H1 (cell line): ENCODE measurements around the gene MAN1A2. TPM values are rescaled to one million over a fixed set of nuclear protein-coding genes. Genes with fewer than 3 reads are reported as not detected.
"Not testable (repeated sequence)": the region's sequence is repeated elsewhere in the genome, so short reads cannot be mapped to it uniquely, and the experiment has no call there.

Source experiments
- CTCF ChIA-PET: fragments of 300-600 bp; sonication (Branson Sonifier 250); formaldehyde crosslinking; loops from one replicate; lab custom pipeline; 2021; ENCODE audit not compliant: partially characterized antibody; lab: Charles Lee
- POLR2A ChIA-PET: fragments of 300-600 bp; sonication (Branson Sonifier 250); formaldehyde crosslinking; loops from one replicate; lab custom pipeline; 2021; ENCODE audit warnings: inconsistent platforms; ENCODE audit not compliant: partially characterized antibody; lab: Charles Lee
- DNase-seq, 2 experiments: peaks; one replicate each; pipeline versions ENCODE4 v3.0.0 to v3.0.0-alpha.2; 2010 to 2022; ENCODE audit warnings: low spot score in 2 of 2, low read depth in 1 of 2, mixed read lengths in 1 of 2
- FAIRE-seq: peaks from 2 replicates; lab custom pipeline; 2011; peaks lifted over from hg19 to GRCh38; lab: Jason Lieb, UNC
- H2AFZ ChIP-seq: 2 replicates; pipeline ENCODE4 v1.8.1; 2012; ENCODE audit warnings: low read length, inconsistent platforms
- H2AK5ac ChIP-seq: 2 replicates; pipeline ENCODE4 v1.6.1; 2013; ENCODE audit warnings: low read depth, low read length
- H2BK120ac ChIP-seq: replicated peaks from 2 replicates; pipeline ENCODE3; 2013; ENCODE audit warnings: low read depth, low read length, inconsistent platforms
- H2BK12ac ChIP-seq: 2 replicates; pipeline ENCODE4 v1.6.1; 2013; ENCODE audit warnings: low read depth, low read length
- H2BK15ac ChIP-seq: 2 replicates; pipeline ENCODE4 v1.6.1; 2013; ENCODE audit warnings: low read length
- H2BK20ac ChIP-seq: 2 replicates; pipeline ENCODE4 v1.6.1; 2013; ENCODE audit warnings: low read length
- H2BK5ac ChIP-seq: 2 replicates; pipeline ENCODE4 v1.6.1; 2013; ENCODE audit warnings: low read depth, low read length
- H3K14ac ChIP-seq: 2 replicates; pipeline ENCODE4 v1.6.1; 2013; ENCODE audit warnings: inconsistent platforms; ENCODE audit not compliant: insufficient read length
- H3K18ac ChIP-seq: 2 replicates; pipeline ENCODE4 v1.6.1; 2013; ENCODE audit warnings: low read length; ENCODE audit errors: extremely low read depth
- H3K23ac ChIP-seq: 2 replicates; pipeline ENCODE4 v1.6.1; 2013; ENCODE audit warnings: inconsistent platforms; ENCODE audit not compliant: insufficient read length
- H3K23me2 ChIP-seq: 2 replicates; pipeline ENCODE4 v1.6.1; 2013; ENCODE audit warnings: low read depth, low read length
- H3K27ac ChIP-seq: 2 replicates; pipeline ENCODE4 v1.6.1; 2011; ENCODE audit warnings: low read depth, low read length, inconsistent platforms
- H3K27me3 ChIP-seq, 4 experiments: replicated peaks in 1 of 4; 1 replicate in 1 of 4; 2 replicates in 3 of 4; pipeline versions ENCODE4 v1.6.1 to v1.8.1; 2011 to 2013; ENCODE audit warnings: low read length in 3 of 4, mild to moderate bottlenecking in 3 of 4, inconsistent platforms in 2 of 4, mixed read lengths in 2 of 4, moderate library complexity in 1 of 4; ENCODE audit not compliant: control insufficient read depth in 3 of 4, insufficient read depth in 3 of 4; ENCODE audit errors: extremely low read depth in 1 of 4
- H3K36me3 ChIP-seq, 4 experiments: 2 replicates each; pipeline versions ENCODE4 v1.6.1 to v1.8.1; 2011 to 2013; ENCODE audit warnings: mild to moderate bottlenecking in 4 of 4, low read length in 3 of 4, moderate library complexity in 2 of 4, control low read depth in 1 of 4, inconsistent platforms in 1 of 4; ENCODE audit not compliant: insufficient read depth in 4 of 4, control insufficient read depth in 2 of 4
- H3K4ac ChIP-seq: replicated peaks from 2 replicates; pipeline ENCODE3; 2013; ENCODE audit warnings: low read length, low read depth, mixed read lengths, inconsistent platforms; ENCODE audit not compliant: insufficient read length
- H3K4me1 ChIP-seq, 4 experiments: replicated peaks in 1 of 4; 1 replicate in 1 of 4; 2 replicates in 3 of 4; pipeline versions ENCODE4 v1.6.1 to v1.8.1; 2011 to 2013; ENCODE audit warnings: low read length in 3 of 4, inconsistent platforms in 2 of 4, mixed read lengths in 1 of 4; ENCODE audit not compliant: insufficient read depth in 4 of 4, control insufficient read depth in 3 of 4
- H3K4me2 ChIP-seq, 2 experiments: 2 replicates each; pipeline versions ENCODE4 v1.6.1 to v1.8.1; 2011 to 2013; ENCODE audit warnings: low read depth in 2 of 2, low read length in 2 of 2, control low read depth in 1 of 2, inconsistent platforms in 1 of 2, mild to moderate bottlenecking in 1 of 2; ENCODE audit not compliant: insufficient read depth in 1 of 2
- H3K4me3 ChIP-seq, 4 experiments: fragments of 200-600, 300-600 bp in 1 of 4; sonication (generic), shearing (Covaris generic), sonication (Bioruptor Twin) in 1 of 4; 2 replicates each; pipeline versions ENCODE4 v1.5.1 to v1.8.1; 2011 to 2016; ENCODE audit warnings: low read length in 4 of 4, low read depth in 3 of 4, control low read depth in 2 of 4, inconsistent platforms in 2 of 4, mild to moderate bottlenecking in 2 of 4, mixed read lengths in 1 of 4, moderate library complexity in 1 of 4; ENCODE audit not compliant: insufficient read depth in 2 of 4; ENCODE audit errors: extremely low read depth in 1 of 4
- H3K56ac ChIP-seq: replicated peaks from 2 replicates; pipeline ENCODE3; 2013; ENCODE audit warnings: low read depth, mild to moderate bottlenecking, mixed read lengths, low read length, inconsistent platforms; ENCODE audit not compliant: insufficient read length
- H3K79me1 ChIP-seq: 2 replicates; pipeline ENCODE4 v1.6.1; 2013; ENCODE audit warnings: low read depth, low read length, control low read depth
- H3K79me2 ChIP-seq, 2 experiments: 2 replicates each; pipeline versions ENCODE4 v1.6.1 to v1.8.1; 2012 to 2013; ENCODE audit warnings: low read length in 2 of 2, mild to moderate bottlenecking in 2 of 2, inconsistent platforms in 1 of 2; ENCODE audit not compliant: insufficient read depth in 2 of 2, control insufficient read depth in 1 of 2
- H3K9ac ChIP-seq, 4 experiments: replicated peaks in 1 of 4; 1 replicate in 1 of 4; 2 replicates in 3 of 4; pipeline versions ENCODE4 v1.6.1 to v1.8.1; 2011 to 2013; ENCODE audit warnings: low read depth in 3 of 4, low read length in 3 of 4, control low read depth in 2 of 4, mild to moderate bottlenecking in 2 of 4, moderate library complexity in 2 of 4, inconsistent platforms in 1 of 4; ENCODE audit errors: extremely low read depth in 1 of 4
- H3K9me3 ChIP-seq, 2 experiments: 2 replicates each; pipeline versions ENCODE4 v1.6.1 to v1.8.1; 2012 to 2013; ENCODE audit warnings: mild to moderate bottlenecking in 2 of 2, moderate library complexity in 2 of 2, control low read depth in 1 of 2, inconsistent platforms in 1 of 2, low read depth in 1 of 2, low read length in 1 of 2, mixed read lengths in 1 of 2; ENCODE audit not compliant: insufficient read depth in 2 of 2
- H4K20me1 ChIP-seq, 2 experiments: replicated peaks in 1 of 2; 2 replicates each; pipeline versions ENCODE3 to v1.8.1; 2011 to 2013; ENCODE audit warnings: inconsistent platforms in 2 of 2, low read length in 2 of 2, mild to moderate bottlenecking in 1 of 2; ENCODE audit not compliant: insufficient read depth in 2 of 2, control insufficient read depth in 1 of 2
- H4K5ac ChIP-seq: 2 replicates; pipeline ENCODE4 v1.6.1; 2013; ENCODE audit warnings: low read length, low read depth, mixed read lengths, inconsistent platforms; ENCODE audit not compliant: insufficient read length
- H4K8ac ChIP-seq: 2 replicates; pipeline ENCODE4 v1.8.0; 2013; ENCODE audit warnings: mild to moderate bottlenecking, moderate library complexity, low read length, inconsistent platforms; ENCODE audit not compliant: insufficient read depth; ENCODE audit errors: extremely low read depth
- H4K91ac ChIP-seq: replicated peaks from 2 replicates; pipeline ENCODE3; 2013; ENCODE audit warnings: low read length, mixed read lengths, inconsistent platforms; ENCODE audit not compliant: insufficient read length
- WGBS, 2 experiments: shearing (Covaris generic) in 1 of 2; methylation state at CpG; one replicate each; pipeline versions ENCODE4 v1.1.6 to v1.1.7; 2013 to 2015; ENCODE audit warnings: low lambda C conversion rate in 2 of 2, mixed read lengths in 2 of 2, inconsistent platforms in 1 of 2, low coverage in 1 of 2, missing lambda C conversion rate in 1 of 2; ENCODE audit not compliant: insufficient replicate concordance in 2 of 2, insufficient coverage in 1 of 2, insufficient read length in 1 of 2; ENCODE audit errors: extremely low coverage in 1 of 2, missing lambda C conversion rate in 1 of 2; 5-methylcytosine and 5-hydroxymethylcytosine counted together
- polyA plus RNA-seq, 7 experiments: library from polyadenylated mRNA; depleted of rRNA in 3 of 7; stranded (reverse) in 5 of 7; unstranded in 2 of 7; fragments of >200 nt in 5 of 7; fragments of 200-250 nt in 2 of 7; gene quantifications; 1 replicate in 5 of 7; 2 replicates in 1 of 7; 4 replicates in 1 of 7; pipeline versions ENCODE4 v1.2.1 to v1.2.3, GENCODE V29; 2011 to 2013; ENCODE audit warnings: missing spikeins in 2 of 7, mixed read lengths in 2 of 7
- total RNA-seq: library from RNA; stranded (reverse); fragmentation: NEBNext Ultra II Directional; extraction: Animal tissue kit (Norgen Biotek cat#: 25700); gene quantifications from 2 replicates; pipeline ENCODE4 v1.2.1, GENCODE V29; 2021

MAN1A2 gene
- total and polyA plus RNA-seq, 2 of the 8 experiments (the other 6 are each of a cell fraction or from before 2014, with no cell fraction given), result 5.5 to 18.8 TPM

GRCh38 chr1:117357833-117358603 is 9.2 kb upstream of the MAN1A2 start:
- H4K8ac ChIP-seq, result peak overlapping the region; percentile 79; the same call in 1 of the 2 replicates
- H3K36me3 ChIP-seq, H3K79me1 ChIP-seq, H2AK5ac ChIP-seq, DNase-seq, FAIRE-seq, H2BK15ac ChIP-seq, H4K91ac ChIP-seq, H3K23me2 ChIP-seq, H3K27me3 ChIP-seq, H3K4me2 ChIP-seq, H3K4ac ChIP-seq, H3K9me3 ChIP-seq, H3K23ac ChIP-seq, H3K9ac ChIP-seq, H2BK12ac ChIP-seq, H2BK120ac ChIP-seq, H3K14ac ChIP-seq, POLR2A ChIA-PET, H4K20me1 ChIP-seq, H4K5ac ChIP-seq, H3K56ac ChIP-seq, H3K79me2 ChIP-seq, H3K4me3 ChIP-seq, H3K4me1 ChIP-seq: not testable (repeated sequence)
- 0 out of 2 replicates have a peak overlapping the region, but pooled peaks have one; percentile 81 for H2AFZ ChIP-seq
- CTCF ChIA-PET, result interaction anchor here (0.8 to 1.1 kb wide), 2 partner anchors 16 to 184 kb away, joined by 3 read pairs; no protein-coding TSS in a partner anchor
- H3K27ac ChIP-seq, result peak overlapping the region; percentile 11; the same call in 1 of the 2 replicates
- H2BK5ac ChIP-seq, result peak overlapping the region; percentile 56; the same call in 1 of the 2 replicates
- 86% methylated on average over 21 of the region's 24 CpGs; no CpG with 5 or more reads in 1 of the 2 experiments for WGBS, 2 experiments
- peak overlapping the region; percentile 19; the same call in 1 of the 2 replicates for H3K18ac ChIP-seq
- 0 out of 2 replicates have a peak overlapping the region, but pooled peaks have one; percentile 5 for H2BK20ac ChIP-seq
